CD4-positive, alpha-beta T cell treated with Interferon alpha-2 for 1 hour (primary cell): Measurements from ENCODE around the gene RNU6-9.

Experiments
- DNase-seq, 2 donors: peaks; one replicate each; pipeline ENCODE4 v3.0.0-alpha.2; 2020 to 2022

Gene RNU6-9

GRCh38 chr19:919199-920050 lies 26.1 kb downstream of the RNU6-9 start:
- no peak for DNase-seq

GRCh38 chr19:920051-920864 lies 27.0 kb downstream of the RNU6-9 start:
- peak; percentile 76 to 80 for DNase-seq

DNA sequence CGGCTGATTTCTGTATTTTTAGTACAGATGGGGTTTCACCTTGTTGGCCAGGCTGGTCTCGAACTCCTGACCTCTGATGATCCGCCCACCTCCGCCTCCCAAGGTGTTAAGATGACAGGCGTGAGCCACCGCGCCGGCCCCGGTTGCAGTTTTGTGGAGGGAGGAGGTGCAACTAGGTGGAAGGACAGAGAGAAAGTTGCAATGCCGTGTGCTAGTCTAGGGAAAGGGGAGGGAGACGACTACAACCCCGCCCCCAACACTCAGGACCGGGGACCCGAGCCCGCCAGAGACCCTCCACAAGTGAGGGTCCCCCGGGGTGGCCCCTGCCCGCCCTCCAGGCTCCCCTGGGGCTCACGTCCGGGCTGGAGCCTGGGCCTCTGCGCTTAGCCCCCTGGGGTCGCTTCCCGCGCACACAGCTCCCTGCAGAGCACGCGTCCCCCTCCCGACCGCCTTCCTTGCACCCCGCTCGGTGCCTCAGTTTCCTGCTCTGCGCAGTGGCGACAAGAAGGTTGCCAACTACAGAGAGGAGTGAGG lies 31.3 kb downstream of the RNU6-9 start:
- DNase-seq: no peak

DNA sequence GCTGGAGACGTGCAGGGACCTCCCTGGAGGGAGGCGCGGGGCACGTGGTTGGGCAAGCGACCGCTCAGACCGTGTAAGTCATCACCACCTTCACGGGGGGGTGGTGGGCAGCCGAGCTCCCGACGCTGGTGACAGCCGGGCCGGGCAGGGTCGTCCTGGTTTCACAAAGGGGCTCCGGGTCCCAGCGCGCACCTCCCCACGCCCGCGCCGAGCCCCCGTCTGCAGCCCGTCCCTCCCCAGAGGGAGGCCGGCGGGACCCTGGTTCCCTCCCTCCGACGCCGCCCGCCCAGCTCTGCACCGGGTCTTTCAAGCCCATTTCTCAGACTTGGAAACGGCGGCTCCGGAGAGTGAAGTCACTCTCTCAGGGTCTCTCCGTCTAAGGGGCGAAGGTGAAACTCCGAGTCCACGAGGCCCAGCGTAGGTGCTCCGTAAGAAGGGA lies 31.8 kb downstream of the RNU6-9 start:
- DNase-seq: peak in 1 of 2 donors; percentile 62

GRCh38 chr19:925526-926322 lies 32.4 kb downstream of the RNU6-9 start, which contains the start of gene ARID3A:
ARID3A (plus strand) TSS chr19:926035; CDS start chr19:929529, 3,494 bp downstream.
- peak; percentile 63 to 83 for DNase-seq

GRCh38 chr19:926323-926588 lies 33.0 kb downstream of the RNU6-9 start:
- no peak for DNase-seq

- peak; percentile 47 to 59 for DNase-seq
Observed at GRCh38 chr19:926589-927350, 33.5 kb downstream of the RNU6-9 start.

- DNase-seq: no peak
Observed at GRCh38 chr19:927351-927779, 34.1 kb downstream of the RNU6-9 start.

GRCh38 chr19:927780-928401 lies 34.6 kb downstream of the RNU6-9 start:
- DNase-seq: no peak

- DNase-seq: no peak
Observed at GRCh38 chr19:928471-929202, 35.4 kb downstream of the RNU6-9 start.

- DNase-seq: no peak
Observed at GRCh38 chr19:929203-929890, 36.1 kb downstream of the RNU6-9 start.

- DNase-seq: no peak
Observed at GRCh38 chr19:929891-930258, 36.6 kb downstream of the RNU6-9 start.

DNA sequence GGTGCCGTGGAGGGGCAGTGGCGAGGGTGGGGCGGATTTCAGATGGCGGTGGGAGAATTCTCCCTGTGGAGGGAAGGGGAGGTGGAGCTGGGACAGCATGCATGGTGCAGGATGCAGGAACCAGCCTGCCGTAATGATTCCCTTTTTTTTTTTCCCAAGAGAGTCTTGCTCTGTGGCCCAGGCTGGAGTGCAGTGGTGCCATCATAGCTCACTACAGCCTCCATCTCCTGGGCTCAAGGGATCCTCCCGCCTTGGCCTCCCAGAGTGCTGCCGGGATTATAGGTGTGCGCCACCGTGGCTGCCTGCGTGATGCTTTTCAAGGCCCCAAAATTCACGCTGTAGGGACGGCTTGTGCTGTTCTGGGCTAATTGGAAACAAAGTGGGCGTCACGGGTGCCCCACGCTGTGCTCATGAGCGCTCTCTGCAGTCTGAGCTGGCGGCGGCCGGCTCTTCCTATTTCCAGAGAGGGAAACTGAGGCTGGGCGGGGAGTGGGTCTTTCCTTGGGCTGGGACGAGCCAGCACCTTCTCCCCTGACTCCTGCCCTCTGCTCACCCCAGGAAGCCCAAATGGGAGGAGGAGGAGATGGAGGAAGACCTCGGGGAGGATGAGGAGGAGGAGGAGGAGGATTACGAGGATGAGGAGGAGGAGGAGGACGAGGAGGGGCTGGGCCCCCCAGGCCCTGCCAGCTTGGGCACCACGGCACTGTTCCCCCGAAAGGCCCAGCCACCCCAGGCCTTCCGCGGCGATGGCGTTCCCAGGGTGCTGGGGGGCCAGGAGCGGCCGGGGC lies 38.8 kb downstream of the RNU6-9 start:
- DNase-seq: no peak

DNA sequence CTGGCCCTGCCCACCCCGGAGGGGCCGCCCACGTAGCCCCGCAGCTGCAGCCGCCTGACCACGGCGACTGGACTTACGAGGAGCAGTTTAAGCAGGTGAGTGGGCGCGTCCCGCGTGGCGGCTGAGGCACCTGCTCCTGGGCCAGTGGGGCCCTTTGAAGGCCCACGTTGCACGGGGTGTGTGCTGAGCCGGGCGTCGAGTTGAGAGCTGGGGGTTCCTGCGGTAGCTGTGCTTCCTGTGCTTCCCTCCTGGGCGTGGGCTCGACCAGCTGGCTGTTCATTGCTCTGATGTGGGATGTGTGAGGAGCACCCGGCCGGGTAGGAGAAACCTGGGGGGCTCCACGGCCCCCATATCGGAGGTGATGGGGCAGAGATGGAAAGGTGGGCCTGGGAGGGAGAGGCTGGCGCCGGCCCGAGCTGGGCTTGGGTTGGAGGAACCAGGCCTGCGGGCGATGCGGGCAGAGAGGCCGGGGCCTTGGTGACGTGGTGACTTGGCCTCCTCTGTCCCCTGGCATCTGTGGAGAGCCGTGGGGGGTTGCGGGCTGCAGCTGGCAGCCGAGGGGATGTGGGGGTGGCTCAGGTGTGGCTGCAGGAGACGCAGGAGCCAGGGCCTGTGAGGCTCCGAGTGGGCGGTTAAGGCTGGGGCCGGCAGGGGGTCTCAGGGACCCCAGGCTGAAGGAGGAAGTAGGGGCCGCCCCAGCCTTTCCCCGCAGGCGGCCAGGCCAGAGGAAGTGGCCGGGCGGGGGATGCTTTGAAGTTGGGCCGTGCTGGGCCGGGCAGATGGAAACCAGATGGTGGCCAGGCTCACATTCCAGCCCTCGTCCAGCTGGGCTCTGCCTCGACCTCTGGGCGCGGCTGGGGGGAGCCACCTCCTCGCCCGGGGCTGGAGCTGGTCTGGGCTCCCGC lies 39.6 kb downstream of the RNU6-9 start:
- peak in 1 of 2 donors; percentile 46 for DNase-seq

GRCh38 chr19:933553-933882 lies 40.2 kb downstream of the RNU6-9 start:
- DNase-seq: no peak

DNA sequence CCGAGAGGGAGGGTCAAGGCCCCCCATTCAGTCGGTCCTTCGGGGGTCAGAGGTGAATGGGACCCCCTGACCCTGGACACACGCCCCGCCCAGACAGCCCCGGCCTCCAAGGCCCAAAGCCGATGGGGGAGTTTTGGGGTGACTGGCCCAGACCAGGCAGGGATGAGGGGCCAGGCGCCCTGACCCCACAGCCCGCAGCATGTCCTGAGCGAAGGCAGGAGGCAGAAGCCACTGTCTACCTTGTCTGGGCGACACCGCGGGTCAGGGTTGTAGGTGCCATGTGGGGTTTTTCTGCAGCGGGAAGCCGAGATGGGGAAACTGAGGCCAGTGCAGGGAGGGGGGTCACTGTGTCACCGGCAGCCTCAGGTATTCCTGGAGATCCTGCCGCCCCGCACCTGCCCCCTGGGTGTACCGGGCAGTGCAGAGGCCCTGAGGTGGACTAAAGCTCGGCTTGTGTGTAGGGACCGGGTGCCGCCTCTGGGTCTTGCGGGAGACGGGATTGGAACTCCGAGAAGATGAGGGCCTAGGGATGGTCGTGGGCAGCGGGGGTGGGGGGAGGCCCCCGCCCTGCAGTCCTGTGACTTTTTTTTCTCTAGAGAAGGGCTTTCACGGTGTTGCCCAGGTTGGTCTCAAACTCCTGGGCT lies 41.0 kb downstream of the RNU6-9 start:
- no peak for DNase-seq

DNA sequence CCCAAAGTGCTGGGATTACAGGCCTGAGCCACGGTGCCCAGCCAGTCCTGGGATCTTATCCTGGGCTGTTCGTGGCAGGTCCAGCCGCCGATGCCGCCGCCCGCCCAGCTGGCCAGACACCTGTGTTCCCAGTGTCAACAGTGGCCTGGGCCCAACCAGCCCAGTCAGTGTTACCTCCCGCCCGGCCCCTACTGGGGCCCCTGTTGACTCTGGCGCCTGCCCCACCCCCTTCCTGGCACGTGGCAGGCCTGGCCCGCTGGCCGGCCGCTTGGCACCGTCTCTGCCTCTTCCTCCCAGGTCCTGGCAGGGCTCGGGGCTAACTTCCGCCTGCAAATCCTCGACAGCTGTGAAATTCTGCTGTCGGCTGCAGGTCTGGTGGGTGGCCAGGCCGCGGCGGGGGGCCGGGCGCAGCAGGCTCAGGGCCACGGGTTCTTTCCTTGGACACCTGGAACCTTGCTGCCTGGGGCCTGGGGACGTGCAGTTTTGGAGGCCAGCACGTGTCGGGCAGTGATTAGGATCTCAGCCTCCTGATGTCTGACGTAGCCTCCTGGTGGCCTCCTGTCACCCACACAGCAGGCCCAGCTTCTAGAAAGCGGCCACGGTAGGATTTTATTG lies 41.7 kb downstream of the RNU6-9 start:
- peak in 1 of 2 donors; percentile 35 for DNase-seq

GRCh38 chr19:936175-936546 lies 42.9 kb downstream of the RNU6-9 start:
- no peak for DNase-seq
